Mesodermal cell (in vitro differentiated cells): Measurements from ENCODE around the gene CBLC.
A peak's percentile ranks its signal among the peaks of the same experiment; 100 is the strongest.

Experiments used
- H3K27ac ChIP-seq: 2 replicates; pipeline ENCODE4 v1.7.0; 2013; ENCODE audit warnings: mild to moderate bottlenecking, low read depth, low read length, moderate library complexity; ENCODE audit not compliant: severe bottlenecking
- H3K36me3 ChIP-seq: 2 replicates; pipeline ENCODE4 v1.7.1; 2013; ENCODE audit warnings: mild to moderate bottlenecking, low read length, moderate library complexity; ENCODE audit not compliant: control insufficient read depth, insufficient read depth
- H3K4me1 ChIP-seq: one replicate; pipeline ENCODE4 v1.7.1; 2013; ENCODE audit warnings: mild to moderate bottlenecking, low read length; ENCODE audit not compliant: insufficient read depth, control insufficient read depth, poor library complexity, severe bottlenecking
- H3K4me3 ChIP-seq: 2 replicates; pipeline ENCODE4 v1.7.0; 2013; ENCODE audit warnings: low read length, control low read depth, mild to moderate bottlenecking; ENCODE audit not compliant: insufficient read depth, poor library complexity, severe bottlenecking; ENCODE audit errors: extremely low read depth
- H3K9me3 ChIP-seq: 2 replicates; pipeline ENCODE4 v1.7.1; 2013; ENCODE audit warnings: mild to moderate bottlenecking, low read length, moderate library complexity; ENCODE audit not compliant: control insufficient read depth
- WGBS, 2 experiments: methylation state at CpG; one replicate each; pipeline ENCODE4 v1.1.5; 2013; ENCODE audit warnings: missing lambda C conversion rate in 2 of 2; ENCODE audit not compliant: insufficient coverage in 2 of 2; 5-methylcytosine and 5-hydroxymethylcytosine counted together

The CBLC gene

DNA sequence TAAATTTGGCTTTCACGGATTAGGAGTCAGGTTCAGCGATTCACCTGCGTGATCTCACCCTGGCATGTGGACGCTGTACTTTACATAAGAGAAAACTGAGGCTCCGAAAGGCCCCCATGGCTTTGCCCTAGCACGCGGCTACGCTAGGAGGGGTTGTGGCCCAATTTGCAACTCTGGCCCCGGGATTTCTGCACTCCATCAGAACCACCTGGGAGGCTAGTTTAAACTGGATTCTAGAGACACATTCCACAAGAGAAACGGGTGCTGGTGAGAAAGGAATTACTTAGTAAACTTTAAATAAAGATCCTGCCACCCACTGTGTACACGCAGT, 23.0 kb upstream of the CBLC start:
- Histone ChIP-seq H3K4me1 (peaks cover 29% of the 10 kb centered on the region), H3K27ac (no peak overlapping the region), H3K36me3 (peaks cover 2% of the 10 kb centered on the region), H3K4me3 (peak overlapping the region; percentile 32), H3K9me3 (no peaks in the 10 kb centered on the region)
- 30% methylated on average over 9 to 10 of the region's 11 CpGs for WGBS, 2 experiments

DNA sequence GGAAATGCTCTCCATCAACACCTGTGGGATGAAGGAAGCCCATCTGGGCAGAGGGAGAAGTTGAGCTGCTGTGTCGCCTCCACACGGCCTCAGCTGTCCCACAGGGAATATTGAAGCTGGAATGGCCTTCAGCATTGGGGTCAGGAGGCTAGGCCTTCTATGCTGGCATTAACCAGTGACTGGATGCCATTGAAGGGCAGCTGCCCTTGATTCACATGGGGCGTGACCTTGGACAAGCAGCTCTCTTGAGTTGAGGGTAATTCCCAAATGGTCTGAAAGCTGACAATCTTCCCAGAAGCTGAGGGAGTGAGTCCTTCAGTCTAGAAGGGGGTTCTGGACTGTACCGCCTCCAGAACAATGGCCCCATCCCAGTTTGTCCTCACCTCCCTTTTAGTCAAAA, 22.5 kb upstream of the CBLC start:
- H3K27ac ChIP-seq = no peak overlapping the region
- H3K9me3 ChIP-seq = no peaks in the 10 kb centered on the region
- no peak overlapping the region for H3K4me3 ChIP-seq
- peaks cover 2% of the 10 kb centered on the region for H3K36me3 ChIP-seq
- 84 to 88% methylated on average over 3 to 4 of the region's 4 CpGs for WGBS, 2 experiments
- H3K4me1 ChIP-seq = peaks cover 29% of the 10 kb centered on the region

DNA sequence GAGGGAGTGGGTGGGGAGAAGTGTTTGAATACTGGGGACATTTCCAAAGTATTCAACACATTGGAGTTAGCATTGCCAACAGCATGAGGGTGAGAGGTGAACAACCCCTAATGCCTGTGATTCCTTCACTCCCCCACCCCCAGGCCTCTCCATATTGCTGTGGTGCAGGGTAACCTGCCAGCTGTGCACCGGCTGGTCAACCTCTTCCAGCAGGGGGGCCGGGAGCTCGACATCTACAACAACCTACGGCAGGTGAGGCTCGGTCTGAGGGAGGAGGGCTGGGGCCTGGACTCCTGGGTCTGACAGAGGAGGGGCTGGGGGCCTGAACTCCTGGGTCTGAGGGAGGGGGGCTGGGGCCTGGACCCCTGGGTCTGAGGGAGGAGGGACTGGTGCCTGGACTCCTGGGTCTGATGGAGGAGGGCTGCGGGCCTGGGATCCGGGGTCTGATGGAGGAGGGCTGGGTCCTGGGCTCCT, 21.6 kb upstream of the CBLC start:
- H3K36me3 ChIP-seq = peaks cover 2% of the 10 kb centered on the region
- no peak overlapping the region for H3K4me3 ChIP-seq
- peaks cover 29% of the 10 kb centered on the region for H3K4me1 ChIP-seq
- 77 to 100% methylated on average over 2 to 7 of the region's 7 CpGs for WGBS, 2 experiments
- no peak overlapping the region for H3K27ac ChIP-seq
- H3K9me3 ChIP-seq = no peaks in the 10 kb centered on the region

DNA sequence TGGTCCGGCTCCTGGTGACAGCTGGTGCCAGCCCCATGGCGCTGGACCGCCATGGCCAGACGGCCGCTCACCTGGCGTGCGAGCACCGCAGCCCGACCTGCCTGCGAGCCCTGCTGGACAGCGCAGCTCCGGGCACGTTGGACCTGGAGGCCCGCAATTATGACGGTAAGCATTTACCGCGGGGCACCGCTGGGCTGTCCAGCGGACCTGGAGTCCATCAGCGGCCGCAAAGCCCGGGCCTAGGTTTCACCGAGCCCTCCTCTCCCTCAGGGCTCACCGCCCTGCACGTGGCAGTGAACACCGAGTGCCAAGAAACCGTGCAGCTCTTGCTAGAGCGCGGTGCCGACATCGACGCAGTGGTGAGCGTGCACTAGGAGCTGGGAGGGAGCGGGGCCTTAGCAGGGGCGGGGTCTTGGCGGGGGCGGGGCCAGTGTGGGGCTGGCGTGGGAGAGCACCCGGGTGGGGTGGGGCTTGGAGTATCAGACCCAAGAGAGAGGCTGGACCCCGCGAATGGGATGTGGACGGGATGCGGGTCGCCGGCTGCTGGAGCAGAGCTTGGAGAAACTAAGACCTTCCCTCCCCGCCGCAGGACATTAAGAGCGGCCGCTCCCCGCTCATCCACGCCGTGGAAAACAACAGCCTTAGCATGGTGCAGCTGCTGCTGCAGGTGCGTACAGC, 20.5 kb upstream of the CBLC start:
- no peaks in the 10 kb centered on the region for H3K36me3 ChIP-seq
- no peaks in the 10 kb centered on the region for H3K9me3 ChIP-seq
- peak overlapping the region; percentile 42 for H3K4me3 ChIP-seq
- no peak overlapping the region for H3K27ac ChIP-seq
- WGBS, 2 experiments = 16 to 17% methylated on average over 31 to 41 of the region's 53 CpGs
- H3K4me1 ChIP-seq = peaks cover 29% of the 10 kb centered on the region

GRCh38 chr19:44757735-44758505, 19.8 kb upstream of the CBLC start:
- 3 to 4% methylated on average over 56 to 68 of the region's 68 CpGs for WGBS, 2 experiments
- no peaks in the 10 kb centered on the region for H3K9me3 ChIP-seq
- H3K36me3 ChIP-seq = no peaks in the 10 kb centered on the region
- H3K4me1 ChIP-seq = peaks cover 24% of the 10 kb centered on the region
- H3K4me3 ChIP-seq = peak overlapping the region; percentile 42
- H3K27ac ChIP-seq = no peak overlapping the region

DNA sequence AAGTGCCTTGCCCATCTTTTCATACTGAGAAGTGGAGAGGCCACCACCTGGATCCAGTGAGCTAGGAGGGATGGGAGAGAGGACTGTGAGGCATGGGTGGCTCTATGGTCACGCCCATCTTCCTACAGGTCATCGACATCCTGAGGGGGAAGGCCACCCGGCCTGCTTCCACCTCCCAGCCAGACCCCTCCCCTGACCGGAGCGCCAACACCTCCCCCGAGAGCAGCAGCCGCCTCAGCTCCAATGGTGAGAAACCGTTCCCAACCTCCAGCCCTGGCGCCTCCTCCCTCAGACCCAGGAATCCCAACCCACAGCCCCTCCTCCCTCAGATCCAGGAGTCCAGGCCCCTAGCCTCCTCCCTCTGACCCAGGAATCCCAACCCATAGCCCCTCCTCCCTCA, 19.1 kb upstream of the CBLC start:
- 20 to 26% methylated on average over 7 to 8 of the region's 9 CpGs for WGBS, 2 experiments
- H3K36me3 ChIP-seq = no peaks in the 10 kb centered on the region
- H3K27ac ChIP-seq = no peak overlapping the region
- H3K4me1 ChIP-seq = peaks cover 19% of the 10 kb centered on the region
- H3K9me3 ChIP-seq = no peaks in the 10 kb centered on the region
- H3K4me3 ChIP-seq = peak overlapping the region; percentile 42

GRCh38 chr19:44759083-44759804, 18.4 kb upstream of the CBLC start:
- no peaks in the 10 kb centered on the region for H3K36me3 ChIP-seq
- H3K4me1 ChIP-seq = peaks cover 18% of the 10 kb centered on the region
- no peak overlapping the region for H3K4me3 ChIP-seq
- H3K27ac ChIP-seq = no peak overlapping the region
- WGBS, 2 experiments = 79 to 80% methylated on average over 2 to 5 of the region's 10 CpGs
- H3K9me3 ChIP-seq = no peaks in the 10 kb centered on the region

- H3K9me3 ChIP-seq = no peaks in the 10 kb centered on the region
Observed at GRCh38 chr19:44762038-44762437, 15.7 kb upstream of the CBLC start.

GRCh38 chr19:44765033-44765948, 12.4 kb upstream of the CBLC start:
- H3K4me3 ChIP-seq = no peak overlapping the region
- 91 to 95% methylated on average over 15 to 19 of the region's 22 CpGs for WGBS, 2 experiments
- no peaks in the 10 kb centered on the region for H3K4me1 ChIP-seq
- H3K9me3 ChIP-seq = peaks cover 6% of the 10 kb centered on the region
- H3K36me3 ChIP-seq = no peaks in the 10 kb centered on the region
- H3K27ac ChIP-seq = no peak overlapping the region

More at GRCh38 chr19:44762038-44762437, 15.7 kb upstream of the CBLC start:
- H3K27ac ChIP-seq = no peak overlapping the region
- WGBS, 2 experiments = 90 to 92% methylated on average over 5 to 7 of the region's 8 CpGs
- no peak overlapping the region for H3K4me3 ChIP-seq
- no peaks in the 10 kb centered on the region for H3K36me3 ChIP-seq
- peaks cover 7% of the 10 kb centered on the region for H3K4me1 ChIP-seq

DNA sequence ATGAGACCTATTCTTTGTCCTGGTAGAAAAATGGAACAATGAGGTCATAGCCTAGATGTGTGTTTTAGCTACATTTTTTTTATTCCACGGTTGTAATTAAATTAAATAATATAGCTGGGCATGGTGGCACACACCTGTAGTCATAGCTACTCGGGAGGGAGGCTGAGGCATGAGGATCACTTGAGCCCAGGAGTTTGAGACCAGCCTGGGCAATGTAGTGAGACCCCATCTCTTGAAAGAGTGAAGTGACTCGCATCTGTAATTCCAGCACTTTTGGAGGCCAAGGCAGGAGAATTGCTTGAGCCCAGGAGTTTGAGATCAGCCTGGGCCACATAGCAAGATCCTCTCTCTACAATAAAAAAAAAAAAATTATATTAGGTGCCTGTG, 11.7 kb upstream of the CBLC start:
- H3K9me3 ChIP-seq = peaks cover 6% of the 10 kb centered on the region
- H3K36me3 ChIP-seq = no peaks in the 10 kb centered on the region
- 78 to 98% methylated on average over 3 of the region's 3 CpGs for WGBS, 2 experiments
- no peak overlapping the region for H3K27ac ChIP-seq
- no peak overlapping the region for H3K4me3 ChIP-seq
- H3K4me1 ChIP-seq = no peaks in the 10 kb centered on the region
